SJCRH30 (cell line): ENCODE results near the gene ARL10. TPM values are rescaled to one million over a fixed set of nuclear protein-coding genes. Genes with fewer than 3 reads are reported as not detected.

Experiments
- DNase-seq, 2 experiments: peaks; one replicate each; pipeline ENCODE4 v3.0.0-alpha.2; 2015 to 2020
- H3K27ac ChIP-seq: fragments of 250-450 bp; sonication (Bioruptor Pico); 2 replicates; pipeline ENCODE4 v1.5.1; 2020; ENCODE audit warnings: mild to moderate bottlenecking, moderate library complexity
- H3K27me3 ChIP-seq: fragments of 250-450 bp; sonication (Bioruptor Pico); 2 replicates; pipeline ENCODE4 v1.5.1; 2020; ENCODE audit warnings: mild to moderate bottlenecking, moderate library complexity
- H3K36me3 ChIP-seq: fragments of 250-450 bp; sonication (Bioruptor Pico); 2 replicates; pipeline ENCODE4 v1.5.1; 2020; ENCODE audit warnings: mild to moderate bottlenecking, moderate library complexity
- H3K4me1 ChIP-seq: fragments of 250-450 bp; sonication (Bioruptor Pico); 2 replicates; pipeline ENCODE4 v1.5.1; 2020; ENCODE audit warnings: mild to moderate bottlenecking, moderate library complexity
- H3K4me3 ChIP-seq: fragments of 250-450 bp; sonication (Bioruptor Pico); 2 replicates; pipeline ENCODE4 v1.5.1; 2020; ENCODE audit warnings: mild to moderate bottlenecking, moderate library complexity
- H3K9me3 ChIP-seq: fragments of 250-450 bp; sonication (Bioruptor Pico); replicated peaks from 2 replicates; pipeline ENCODE4 v1.5.1; 2020; ENCODE audit warnings: mild to moderate bottlenecking, moderate library complexity
- total RNA-seq: library from RNA; depleted of rRNA; stranded (reverse); fragments of >200 nt; shearing (Covaris generic); gene quantifications from 2 replicates; pipeline ENCODE4 v1.2.3, GENCODE V29; 2014

ARL10 gene
- total RNA-seq, 1 experiment from 2014 or later = 5.7 TPM

DNA sequence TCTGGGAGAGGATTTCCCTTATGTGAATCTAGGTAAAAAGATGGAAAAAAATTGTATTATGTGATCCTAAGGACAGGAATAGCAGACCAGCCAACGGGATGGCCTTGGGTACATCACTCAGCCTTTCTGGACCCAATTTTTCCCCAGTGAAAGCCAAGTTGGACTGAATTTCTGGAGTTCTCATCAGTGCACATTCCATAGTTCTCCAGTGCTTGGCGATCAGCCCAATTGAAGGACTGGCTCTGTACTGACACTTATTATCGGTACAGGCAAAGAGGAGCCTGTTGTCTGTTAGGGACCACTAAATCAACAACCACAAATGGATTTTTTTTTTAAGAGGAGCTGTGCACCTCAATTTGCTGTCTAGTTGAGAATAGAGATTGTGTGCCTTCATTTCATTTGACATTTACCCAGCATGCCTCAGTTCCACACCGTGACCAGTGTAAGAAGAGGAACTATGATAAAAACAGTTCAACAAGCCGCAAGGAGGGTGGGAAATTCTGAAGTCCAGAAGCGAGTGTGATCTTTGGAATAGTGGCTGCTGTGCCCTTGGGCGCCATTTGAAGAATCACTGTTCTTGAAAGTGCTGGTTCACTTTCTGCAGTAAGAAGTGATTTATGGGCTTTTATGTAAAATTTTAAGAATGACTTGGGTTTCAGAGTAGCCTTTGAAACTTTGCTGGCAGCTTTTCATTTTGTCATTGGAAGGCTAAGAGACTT is 8.0 kb downstream of the ARL10 start:
- Histone ChIP-seq H3K9me3 (no peaks in the 10 kb centered on the region), H3K27ac (no peak overlapping the region), H3K4me3 (no peak overlapping the region), H3K27me3 (no peaks in the 10 kb centered on the region), H3K36me3 (no peaks in the 10 kb centered on the region), H3K4me1 (no peaks in the 10 kb centered on the region)
- no peak for DNase-seq

- no peaks in the 10 kb centered on the region for H3K27me3 ChIP-seq
- no peak overlapping the region for H3K27ac ChIP-seq
- no peaks in the 10 kb centered on the region for H3K4me1 ChIP-seq
- no peak overlapping the region for H3K4me3 ChIP-seq
- no peak for DNase-seq
- H3K36me3 ChIP-seq = peaks cover 36% of the 10 kb centered on the region
- H3K9me3 ChIP-seq = no peaks in the 10 kb centered on the region
Measured at GRCh38 chr5:176379881-176380280, 14.6 kb downstream of the ARL10 start.

GRCh38 chr5:176381423-176381822 is 16.1 kb downstream of the ARL10 start:
- DNase-seq = no peak
- H3K27ac ChIP-seq = no peak overlapping the region
- no peaks in the 10 kb centered on the region for H3K27me3 ChIP-seq
- H3K4me3 ChIP-seq = no peak overlapping the region
- H3K4me1 ChIP-seq = no peaks in the 10 kb centered on the region
- H3K9me3 ChIP-seq = no peaks in the 10 kb centered on the region
- peaks cover 49% of the 10 kb centered on the region for H3K36me3 ChIP-seq

DNA sequence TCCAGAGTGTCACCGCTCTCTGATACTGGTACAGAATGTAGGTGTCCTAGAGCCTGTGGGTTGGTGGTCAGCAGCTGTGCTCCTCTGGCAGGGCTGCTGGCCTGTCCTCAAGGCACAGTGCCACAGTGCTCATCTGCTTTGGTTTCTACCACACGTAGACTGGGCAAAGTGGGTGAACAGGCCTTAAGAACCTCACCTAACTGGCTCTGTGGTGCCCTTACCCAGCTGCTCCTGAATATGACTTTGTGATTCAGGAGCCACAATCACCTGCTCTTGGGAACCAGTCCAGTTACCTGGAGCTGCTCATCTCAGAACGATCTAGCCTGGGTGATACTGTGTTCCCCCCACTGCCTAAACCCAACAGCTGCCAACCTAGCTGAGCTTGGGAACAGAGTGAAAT is 16.7 kb downstream of the ARL10 start:
- Histone ChIP-seq H3K27ac (no peak overlapping the region), H3K27me3 (no peaks in the 10 kb centered on the region), H3K4me1 (no peaks in the 10 kb centered on the region), H3K9me3 (no peaks in the 10 kb centered on the region), H3K36me3 (peaks cover 52% of the 10 kb centered on the region), H3K4me3 (no peak overlapping the region)
- no peak for DNase-seq

DNA sequence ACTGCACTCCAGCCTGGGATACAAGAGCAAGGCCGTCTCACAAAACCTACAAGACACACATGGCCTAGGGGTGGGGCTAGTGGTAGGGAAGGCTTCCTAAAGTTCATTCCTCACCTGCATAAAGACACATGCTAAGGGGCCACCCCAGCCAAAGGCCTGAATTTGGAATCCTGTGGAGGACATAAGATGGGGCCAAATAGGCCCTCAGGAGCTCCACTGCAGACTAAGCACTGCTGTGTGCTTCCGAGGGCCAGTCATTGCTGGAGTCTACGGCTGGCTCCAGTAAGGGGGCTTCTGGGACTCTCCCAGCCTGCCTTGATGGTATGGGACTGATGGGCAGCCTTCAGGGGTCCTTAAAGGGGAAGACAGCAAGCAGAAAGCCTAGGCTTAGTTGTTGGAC is 17.4 kb downstream of the ARL10 start:
- H3K27ac ChIP-seq = no peak overlapping the region
- DNase-seq = no peak
- no peak overlapping the region for H3K4me3 ChIP-seq
- no peaks in the 10 kb centered on the region for H3K27me3 ChIP-seq
- peaks cover 52% of the 10 kb centered on the region for H3K36me3 ChIP-seq
- no peaks in the 10 kb centered on the region for H3K9me3 ChIP-seq
- 0 out of 2 replicates have a peak, but pooled peaks cover 3% of the 10 kb centered on the region for H3K4me1 ChIP-seq

- Histone ChIP-seq H3K9me3 (no peaks in the 10 kb centered on the region), H3K4me3 (no peak overlapping the region), H3K27me3 (no peaks in the 10 kb centered on the region), H3K4me1 (0 out of 2 replicates have a peak, but pooled peaks cover 3% of the 10 kb centered on the region), H3K36me3 (peaks cover 52% of the 10 kb centered on the region), H3K27ac (no peak overlapping the region)
- no peak for DNase-seq
Measured at GRCh38 chr5:176383248-176383905, 18.1 kb downstream of the ARL10 start.

- no peaks in the 10 kb centered on the region for H3K27me3 ChIP-seq
Measured at GRCh38 chr5:176383961-176384360, 18.7 kb downstream of the ARL10 start.

DNA sequence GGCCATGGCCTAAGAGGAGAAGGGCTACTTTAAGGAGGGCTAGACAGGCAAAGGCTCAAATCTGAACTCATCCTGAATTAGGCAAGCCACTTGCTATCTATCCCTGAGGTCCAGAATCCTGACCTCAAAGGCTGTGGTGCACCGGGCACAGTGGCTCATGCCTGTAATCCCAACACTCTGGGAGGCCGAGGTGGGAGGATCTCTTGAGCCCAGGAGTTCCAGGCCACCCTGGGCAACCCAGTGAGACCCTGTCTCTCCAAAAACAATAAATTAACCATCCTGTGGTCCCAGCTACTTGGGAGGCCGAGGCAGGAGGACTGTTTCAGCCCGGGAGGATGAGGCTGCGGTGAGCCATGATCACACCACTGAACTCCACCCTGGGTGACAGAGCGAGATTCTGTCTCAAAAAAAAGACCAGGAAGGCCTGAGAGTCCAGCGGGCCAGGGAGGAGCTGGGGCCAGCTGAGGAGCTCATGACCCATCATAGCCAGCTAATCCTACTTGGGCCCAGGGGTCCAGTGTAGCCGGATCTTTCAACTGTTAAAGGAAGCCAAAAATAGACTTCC is 19.2 kb downstream of the ARL10 start:
- DNase-seq = no peak
- Histone ChIP-seq H3K4me3 (no peak overlapping the region), H3K27ac (no peak overlapping the region), H3K27me3 (no peaks in the 10 kb centered on the region), H3K9me3 (no peaks in the 10 kb centered on the region), H3K4me1 (0 out of 2 replicates have a peak, but pooled peaks cover 3% of the 10 kb centered on the region), H3K36me3 (peaks cover 52% of the 10 kb centered on the region)

More at GRCh38 chr5:176383961-176384360, 18.7 kb downstream of the ARL10 start:
- Histone ChIP-seq H3K27ac (no peak overlapping the region), H3K4me1 (0 out of 2 replicates have a peak, but pooled peaks cover 3% of the 10 kb centered on the region), H3K36me3 (peaks cover 52% of the 10 kb centered on the region), H3K4me3 (no peak overlapping the region), H3K9me3 (no peaks in the 10 kb centered on the region)
- DNase-seq = no peak

- Histone ChIP-seq H3K4me3 (no peak overlapping the region), H3K27me3 (no peaks in the 10 kb centered on the region), H3K27ac (no peak overlapping the region), H3K9me3 (no peaks in the 10 kb centered on the region), H3K36me3 (peaks cover 52% of the 10 kb centered on the region), H3K4me1 (0 out of 2 replicates have a peak, but pooled peaks cover 3% of the 10 kb centered on the region)
- no peak for DNase-seq
Measured at GRCh38 chr5:176384991-176385390, 19.7 kb downstream of the ARL10 start.

GRCh38 chr5:176386491-176386890 is 21.2 kb downstream of the ARL10 start:
- no peak overlapping the region for H3K27ac ChIP-seq
- no peak overlapping the region for H3K4me3 ChIP-seq
- H3K9me3 ChIP-seq = no peaks in the 10 kb centered on the region
- no peaks in the 10 kb centered on the region for H3K27me3 ChIP-seq
- H3K36me3 ChIP-seq = peaks cover 57% of the 10 kb centered on the region
- 0 out of 2 replicates have a peak, but pooled peaks cover 3% of the 10 kb centered on the region for H3K4me1 ChIP-seq
- no peak for DNase-seq

DNA sequence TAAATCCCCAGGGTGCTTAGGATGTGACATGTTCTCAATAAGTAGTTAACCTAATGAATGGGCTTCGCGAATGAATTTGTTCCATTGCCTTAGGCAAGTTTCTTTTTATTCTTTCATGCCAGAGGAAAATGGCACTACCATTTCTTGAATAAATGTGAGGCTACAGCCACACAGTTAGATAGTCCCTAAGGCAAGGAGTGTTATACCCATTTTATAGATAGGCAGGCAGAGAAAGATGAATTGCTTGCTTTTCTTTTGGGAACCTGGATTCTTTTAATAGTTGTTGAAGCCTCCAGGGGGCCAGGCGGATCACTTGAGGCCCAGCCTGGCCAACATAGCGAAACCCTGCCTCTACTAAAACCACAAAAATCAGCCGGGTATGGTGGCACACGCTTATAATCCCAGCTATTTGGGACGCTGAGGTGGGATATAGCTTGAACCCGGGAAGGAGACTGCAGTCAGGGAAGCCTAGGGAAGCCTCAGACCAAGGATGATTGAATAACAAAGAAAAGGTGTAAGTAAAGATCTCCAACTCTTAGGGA is 22.2 kb downstream of the ARL10 start:
- no peaks in the 10 kb centered on the region for H3K9me3 ChIP-seq
- H3K4me1 ChIP-seq = 0 out of 2 replicates have a peak, but pooled peaks cover 3% of the 10 kb centered on the region
- no peaks in the 10 kb centered on the region for H3K27me3 ChIP-seq
- H3K36me3 ChIP-seq = peaks cover 49% of the 10 kb centered on the region
- DNase-seq = no peak
- peak overlapping the region; percentile 98 for H3K27ac ChIP-seq
- peak overlapping the region; percentile 80 for H3K4me3 ChIP-seq

GRCh38 chr5:176388003-176388443 is 22.7 kb downstream of the ARL10 start:
- peak; percentile 34 to 44 for DNase-seq
- no peaks in the 10 kb centered on the region for H3K27me3 ChIP-seq
- peak overlapping the region; percentile 80 for H3K4me3 ChIP-seq
- H3K27ac ChIP-seq = peak overlapping the region; percentile 98
- H3K36me3 ChIP-seq = peaks cover 45% of the 10 kb centered on the region
- H3K9me3 ChIP-seq = no peaks in the 10 kb centered on the region
- H3K4me1 ChIP-seq = 0 out of 2 replicates have a peak, but pooled peaks cover 3% of the 10 kb centered on the region

- H3K27me3 ChIP-seq = no peaks in the 10 kb centered on the region
- DNase-seq = peak; percentile 99 to 100
- H3K36me3 ChIP-seq = peaks cover 39% of the 10 kb centered on the region
- peak within 1 kb of the TSS; percentile 98 for H3K27ac ChIP-seq
- H3K4me1 ChIP-seq = 0 out of 2 replicates have a peak, but pooled peaks cover 3% of the 10 kb centered on the region
- H3K4me3 ChIP-seq = peak within 1 kb of the TSS; percentile 80
- no peaks in the 10 kb centered on the region for H3K9me3 ChIP-seq
Measured at GRCh38 chr5:176388444-176389134, 23.3 kb downstream of the ARL10 start, which contains the start of the genes HIGD2A and NOP16. Gene HIGD2A (plus strand): TSS chr5:176388751. CDS start chr5:176388820, 69 bp downstream. Gene NOP16 (minus strand): TSS chr5:176388598. CDS start chr5:176388539, 59 bp downstream.
